GM23248 (cell line): ENCODE measurements around the gene ZMYND12. TPM values are rescaled to one million over a fixed set of nuclear protein-coding genes. Genes with fewer than 3 reads are reported as not detected.

Source experiments
- DNase-seq: peaks from one replicate; pipeline ENCODE4 v3.0.0-alpha.2; 2015
- H2AFZ ChIP-seq: fragments of 200-600 bp; sonication (generic); 2 replicates; pipeline ENCODE4 v1.6.1; 2016; ENCODE audit warnings: antibody characterized with exemption
- H3F3A ChIP-seq: fragments of 200-600 bp; sonication (generic); 2 replicates; pipeline ENCODE4 v1.6.1; 2016; ENCODE audit warnings: mild to moderate bottlenecking, antibody characterized with exemption, mixed run types; ENCODE audit not compliant: insufficient read depth
- H3K27ac ChIP-seq: fragments of 200-600 bp; sonication (generic); 2 replicates; pipeline ENCODE4 v1.5.1; 2016; ENCODE audit warnings: mild to moderate bottlenecking
- H3K27me3 ChIP-seq: fragments of 200-600 bp; sonication (generic); replicated peaks from 2 replicates; pipeline ENCODE4 v1.6.1; 2016; ENCODE audit warnings: mild to moderate bottlenecking; ENCODE audit not compliant: insufficient read depth
- H3K36me3 ChIP-seq: fragments of 200-600 bp; sonication (generic); 2 replicates; pipeline ENCODE4 v1.6.1; 2016; ENCODE audit warnings: low read depth, mild to moderate bottlenecking
- H3K4me1 ChIP-seq: fragments of 200-600 bp; sonication (generic); 2 replicates; pipeline ENCODE4 v1.6.1; 2016; ENCODE audit warnings: mild to moderate bottlenecking; ENCODE audit not compliant: insufficient read depth
- H3K4me2 ChIP-seq: fragments of 200-600 bp; sonication (generic); one replicate; pipeline ENCODE4 v1.6.1; 2016; ENCODE audit warnings: mild to moderate bottlenecking; ENCODE audit not compliant: unreplicated experiment
- H3K4me3 ChIP-seq: fragments of 200-600 bp; sonication (generic); 2 replicates; pipeline ENCODE4 v1.5.1; 2016; ENCODE audit warnings: mild to moderate bottlenecking
- H3K79me2 ChIP-seq: fragments of 200-600 bp; sonication (generic); 2 replicates; pipeline ENCODE4 v1.6.1; 2016; ENCODE audit warnings: mild to moderate bottlenecking; ENCODE audit not compliant: insufficient read depth
- H3K9ac ChIP-seq: fragments of 200-600 bp; sonication (generic); 2 replicates; pipeline ENCODE4 v1.6.1; 2016; ENCODE audit warnings: mild to moderate bottlenecking
- H3K9me2 ChIP-seq: fragments of 200-600 bp; sonication (generic); 2 replicates; pipeline ENCODE4 v1.6.1; 2016; ENCODE audit warnings: mixed run types, mild to moderate bottlenecking, moderate library complexity; ENCODE audit not compliant: insufficient read depth
- H3K9me3 ChIP-seq: fragments of 200-600 bp; sonication (generic); one replicate; pipeline ENCODE4 v1.6.1; 2017; ENCODE audit warnings: low read depth
- H4K20me1 ChIP-seq: fragments of 200-600 bp; sonication (generic); 2 replicates; pipeline ENCODE4 v1.6.0; 2016; ENCODE audit not compliant: insufficient read depth
- EZH2 ChIP-seq: fragments of 200-600 bp; sonication (generic); IDR thresholded peaks from 2 replicates; pipeline ENCODE4 v1.6.1; 2018; ENCODE audit warnings: antibody characterized with exemption, mild to moderate bottlenecking; ENCODE audit not compliant: insufficient read depth, poor library complexity, severe bottlenecking
- EZH2phosphoT487 ChIP-seq: fragments of 200-600 bp; sonication (generic); IDR thresholded peaks from 2 replicates; pipeline ENCODE4 v1.6.1; 2018; ENCODE audit warnings: antibody characterized with exemption, moderate library complexity, mild to moderate bottlenecking, low read depth; ENCODE audit not compliant: insufficient read depth
- WGBS, 2 experiments: methylation state at CpG; one replicate each; pipeline ENCODE4 v1.1.6; 2015 to 2017; ENCODE audit warnings: low lambda C conversion rate in 2 of 2, low coverage in 1 of 2; ENCODE audit errors: missing lambda C conversion rate in 2 of 2; 5-methylcytosine and 5-hydroxymethylcytosine counted together
- in situ Hi-C: fragments of 300-500 bp; cut with MboI; formaldehyde crosslinking; loops from 2 replicates; pipeline ENCODE4 v1.15.0; 2020
- polyA plus RNA-seq: library from polyadenylated mRNA; unstranded; fragments of >200 nt; fragmentation: Nextera tagmentation; extraction: Ambion mirVana; gene quantifications from 2 replicates; pipeline ENCODE4 v1.2.1, GENCODE V29; 2016
- total RNA-seq: library from RNA; depleted of rRNA; stranded (reverse); fragments of >200 nt; shearing (Covaris generic); gene quantifications from 2 replicates; pipeline ENCODE4 v1.2.3, GENCODE V29; 2014

The ZMYND12 gene
- total and polyA plus RNA-seq, 2 experiments from 2014 or later = 0.68 to 3.2 TPM

- Histone ChIP-seq H4K20me1 (no peaks in the 10 kb centered on the region), H3K9ac (peak overlapping the region; percentile 76), H2AFZ (peak overlapping the region; percentile 93), H3K9me2 (no peaks in the 10 kb centered on the region), H3F3A (peaks cover 32% of the 10 kb centered on the region; the same call in 1 of the 2 replicates), H3K27ac (no peak overlapping the region), H3K4me3 (peak overlapping the region; percentile 79), H3K9me3 (no peaks in the 10 kb centered on the region), H3K27me3 (no peaks in the 10 kb centered on the region), H3K4me1 (peaks cover 11% of the 10 kb centered on the region; the same call in 1 of the 2 replicates), H3K36me3 (peaks cover 6% of the 10 kb centered on the region; the same call in 1 of the 2 replicates), H3K79me2 (no peaks in the 10 kb centered on the region), H3K4me2 (peak overlapping the region; percentile 85)
- in situ Hi-C loops = no loop called here
- peak; percentile 19 for DNase-seq
- 67 to 74% methylated on average over 3 of the region's 3 CpGs for WGBS, 2 experiments
- TF ChIP-seq EZH2 (no peak), EZH2phosphoT487 (no peak)
These were observed 8.1 kb upstream of the ZMYND12 start for GRCh38 chr1:42463921-42464320.

- peak; percentile 99 for DNase-seq
- H3K27ac ChIP-seq = peak within 1 kb of the TSS; percentile 77
- peak within 1 kb of the TSS; percentile 93 for H3K4me2 ChIP-seq
- no peak for TF ChIP-seq EZH2phosphoT487
- no peak for TF ChIP-seq EZH2
- peaks cover 4% of the 10 kb centered on the region; the same call in 1 of the 2 replicates for H3K79me2 ChIP-seq
- H3K9ac ChIP-seq = peak within 1 kb of the TSS; percentile 76
- H3F3A ChIP-seq = peaks cover 32% of the 10 kb centered on the region; the same call in 1 of the 2 replicates
- H4K20me1 ChIP-seq = no peaks in the 10 kb centered on the region
- H3K4me1 ChIP-seq = peaks cover 11% of the 10 kb centered on the region; the same call in 1 of the 2 replicates
- peak within 1 kb of the TSS; percentile 79 for H3K4me3 ChIP-seq
- H3K36me3 ChIP-seq = peaks cover 13% of the 10 kb centered on the region
- 1% methylated on average over 58 to 59 of the region's 59 CpGs for WGBS, 2 experiments
- no peaks in the 10 kb centered on the region for H3K9me3 ChIP-seq
- peak within 1 kb of the TSS; percentile 93 for H2AFZ ChIP-seq
- no peaks in the 10 kb centered on the region for H3K27me3 ChIP-seq
- no peaks in the 10 kb centered on the region for H3K9me2 ChIP-seq
- in situ Hi-C loops = no loop called here
These were observed 7.3 kb upstream of the ZMYND12 start, which contains the start of gene CCDC30 for GRCh38 chr1:42462828-42463763. TSS of gene CCDC30 (plus strand) at chr1:42463286. CDS start at chr1:42480552, 17,266 bp downstream.

GRCh38 chr1:42461196-42461595, 5.4 kb upstream of the ZMYND12 start:
- H3K4me3 ChIP-seq = no peak overlapping the region
- H3K4me1 ChIP-seq = peaks cover 16% of the 10 kb centered on the region
- 73 to 85% methylated on average over 2 of the region's 2 CpGs for WGBS, 2 experiments
- no peaks in the 10 kb centered on the region for H3K27me3 ChIP-seq
- H3F3A ChIP-seq = peaks cover 32% of the 10 kb centered on the region; the same call in 1 of the 2 replicates
- H3K4me2 ChIP-seq = no peak overlapping the region
- H4K20me1 ChIP-seq = no peaks in the 10 kb centered on the region
- TF ChIP-seq EZH2 (no peak), EZH2phosphoT487 (no peak)
- peaks cover 15% of the 10 kb centered on the region for H3K79me2 ChIP-seq
- no peak overlapping the region for H2AFZ ChIP-seq
- peaks cover 13% of the 10 kb centered on the region for H3K36me3 ChIP-seq
- DNase-seq = no peak
- no peak overlapping the region for H3K27ac ChIP-seq
- in situ Hi-C loops = no loop called here
- H3K9me2 ChIP-seq = no peaks in the 10 kb centered on the region
- no peak overlapping the region for H3K9ac ChIP-seq
- no peaks in the 10 kb centered on the region for H3K9me3 ChIP-seq

GRCh38 chr1:42456754-42457089, 900 bp upstream of the ZMYND12 start:
- Histone ChIP-seq H3F3A (peaks cover 21% of the 10 kb centered on the region; the same call in 1 of the 2 replicates), H3K79me2 (peaks cover 15% of the 10 kb centered on the region), H3K4me2 (peak overlapping the region; percentile 80), H3K9ac (peak overlapping the region; percentile 92), H3K27me3 (no peaks in the 10 kb centered on the region), H3K4me3 (peak overlapping the region; percentile 91), H3K36me3 (peaks cover 13% of the 10 kb centered on the region), H3K27ac (peak overlapping the region; percentile 65), H2AFZ (peak overlapping the region; percentile 98), H3K4me1 (peaks cover 10% of the 10 kb centered on the region), H4K20me1 (no peaks in the 10 kb centered on the region), H3K9me3 (no peaks in the 10 kb centered on the region), H3K9me2 (no peaks in the 10 kb centered on the region)
- TF ChIP-seq EZH2 (no peak), EZH2phosphoT487 (no peak)
- DNase-seq = peak; percentile 80
- 4 to 5% methylated on average over 18 to 23 of the region's 23 CpGs for WGBS, 2 experiments
- in situ Hi-C loops = no loop called here
